Measurements from ENCODE around the gene CHST7.

Gene CHST7

DNA sequence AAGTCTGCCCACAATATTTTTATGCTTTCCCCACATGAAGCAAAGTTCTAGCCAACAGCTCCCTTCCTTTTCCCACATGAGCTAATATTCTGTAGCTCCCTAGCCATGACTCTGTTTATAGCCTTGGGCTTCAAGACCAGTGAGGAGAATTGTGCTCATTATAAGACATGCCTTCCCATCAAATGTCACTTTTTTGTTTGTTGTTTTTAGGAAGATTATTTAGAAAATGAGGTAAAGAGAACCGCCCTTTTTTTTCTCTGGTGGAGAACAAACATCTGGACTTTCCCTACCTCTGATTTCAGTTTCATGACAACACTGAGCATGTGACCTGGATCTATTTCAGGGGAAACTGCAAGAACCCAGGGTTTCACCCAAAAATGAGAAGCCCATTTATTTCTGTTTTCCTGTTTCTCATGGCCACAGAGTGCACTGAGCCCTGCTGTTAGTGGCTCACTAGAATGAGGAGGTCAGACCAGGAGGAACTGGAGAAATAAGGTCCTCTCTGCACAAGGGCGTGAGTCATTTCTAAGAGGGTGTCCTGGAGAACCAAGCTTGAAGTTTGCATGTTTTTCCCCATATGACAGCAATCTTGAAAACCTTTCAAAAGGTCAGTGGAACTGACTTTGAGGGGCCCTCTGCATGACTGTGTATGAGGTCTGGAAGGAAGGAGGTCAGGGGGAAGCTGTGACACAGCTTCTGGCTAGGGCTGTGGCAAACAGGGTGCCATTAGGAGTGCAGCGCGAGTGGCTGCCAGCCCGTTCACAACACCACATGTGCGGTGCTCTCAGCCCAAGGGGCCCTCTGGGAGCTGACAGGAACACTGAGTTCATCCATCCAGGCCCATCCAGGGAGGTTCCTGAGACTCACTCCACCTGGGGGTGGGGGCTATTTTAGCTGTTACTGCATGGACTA lies 55.2 kb downstream of the CHST7 start:
- TF ChIP-seq, protein P1, sequence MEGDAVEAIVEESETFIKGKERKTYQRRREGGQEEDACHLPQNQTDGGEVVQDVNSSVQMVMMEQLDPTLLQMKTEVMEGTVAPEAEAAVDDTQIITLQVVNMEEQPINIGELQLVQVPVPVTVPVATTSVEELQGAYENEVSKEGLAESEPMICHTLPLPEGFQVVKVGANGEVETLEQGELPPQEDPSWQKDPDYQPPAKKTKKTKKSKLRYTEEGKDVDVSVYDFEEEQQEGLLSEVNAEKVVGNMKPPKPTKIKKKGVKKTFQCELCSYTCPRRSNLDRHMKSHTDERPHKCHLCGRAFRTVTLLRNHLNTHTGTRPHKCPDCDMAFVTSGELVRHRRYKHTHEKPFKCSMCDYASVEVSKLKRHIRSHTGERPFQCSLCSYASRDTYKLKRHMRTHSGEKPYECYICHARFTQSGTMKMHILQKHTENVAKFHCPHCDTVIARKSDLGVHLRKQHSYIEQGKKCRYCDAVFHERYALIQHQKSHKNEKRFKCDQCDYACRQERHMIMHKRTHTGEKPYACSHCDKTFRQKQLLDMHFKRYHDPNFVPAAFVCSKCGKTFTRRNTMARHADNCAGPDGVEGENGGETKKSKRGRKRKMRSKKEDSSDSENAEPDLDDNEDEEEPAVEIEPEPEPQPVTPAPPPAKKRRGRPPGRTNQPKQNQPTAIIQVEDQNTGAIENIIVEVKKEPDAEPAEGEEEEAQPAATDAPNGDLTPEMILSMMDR (IDR thresholded peaks at IDR 0.05; ENCODE audit: control insufficient read depth, extremely low read depth, insufficient read depth), result no peak
- H3K4me3 ChIP-seq (ENCODE audit: low read depth, low read length), result no peak overlapping the region
- no peak for DNase-seq (ENCODE audit: low read depth)

DNA sequence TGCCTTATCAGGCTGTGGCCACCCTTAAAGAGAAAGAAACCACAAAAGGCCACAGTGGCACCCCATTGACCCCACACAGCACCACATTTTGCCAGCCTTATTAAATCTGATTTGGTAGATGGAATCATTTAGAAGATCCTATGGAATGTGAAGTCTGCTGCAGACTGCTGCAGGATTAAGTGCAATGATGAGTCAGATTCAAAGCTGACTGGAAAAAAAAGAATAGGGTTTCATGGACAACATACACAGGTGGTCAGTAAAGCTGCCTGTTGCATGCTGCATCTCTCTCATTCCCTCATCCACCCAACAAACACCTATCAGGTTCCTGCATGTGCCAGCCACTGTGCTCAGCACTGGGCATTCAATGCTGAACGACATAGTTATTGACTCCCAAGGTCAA lies 56.6 kb downstream of the CHST7 start:
- TF ChIP-seq, protein P1 (IDR thresholded peaks at IDR 0.05; ENCODE audit: control insufficient read depth, extremely low read depth, insufficient read depth), result no peak
- no peak overlapping the region for H3K4me3 ChIP-seq (ENCODE audit: low read depth, low read length)

DNA sequence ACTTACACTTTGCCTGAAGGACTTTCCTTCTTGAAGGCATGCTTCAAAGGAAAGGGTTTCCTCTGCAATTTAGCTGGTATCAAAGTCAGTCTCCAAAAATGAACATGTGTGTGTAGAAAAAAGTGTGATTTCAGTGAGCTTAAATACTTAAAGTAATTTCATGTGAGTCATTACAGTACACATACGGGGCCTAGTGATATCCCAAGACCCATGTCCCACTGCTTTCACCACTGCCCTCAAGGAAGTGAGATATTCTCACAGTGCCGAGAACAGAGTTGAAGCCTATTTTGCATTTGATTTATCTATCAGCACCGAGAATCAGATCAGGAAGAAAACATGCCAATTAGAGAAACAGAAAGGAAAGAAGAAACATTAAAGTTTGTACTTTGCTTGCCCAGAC lies 61.0 kb downstream of the CHST7 start:
- H3K4me3 ChIP-seq (ENCODE audit: low read depth, low read length), result no peak overlapping the region
- TF ChIP-seq, protein P1 (IDR thresholded peaks at IDR 0.05; ENCODE audit: control insufficient read depth, extremely low read depth, insufficient read depth), result no peak
- DNase-seq (ENCODE audit: low read depth), result no peak

More for the DNA sequence above, 56.6 kb downstream of the CHST7 start:
- no peak for DNase-seq (ENCODE audit: low read depth)

DNA sequence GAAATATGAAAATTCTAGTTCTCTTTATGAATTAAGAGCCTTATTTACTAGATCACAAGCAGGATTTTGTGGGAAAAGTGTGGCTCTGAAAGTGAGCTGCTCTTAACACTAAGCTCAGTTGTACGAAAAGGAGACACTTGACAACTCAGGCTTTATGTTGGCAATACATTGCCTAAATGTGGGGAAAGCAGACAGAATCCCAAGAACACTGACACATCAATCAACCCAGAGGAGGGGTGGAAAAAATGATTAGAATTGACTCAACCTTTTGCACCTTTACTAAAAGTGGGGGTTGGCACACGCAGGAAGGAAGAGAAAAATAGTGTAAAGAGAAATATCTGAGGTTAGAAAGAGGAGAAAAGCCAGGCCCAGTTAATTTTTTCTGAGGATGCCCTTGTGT lies 61.6 kb downstream of the CHST7 start:
- DNase-seq (ENCODE audit: low read depth), result no peak
- H3K4me3 ChIP-seq (ENCODE audit: low read depth, low read length), result no peak overlapping the region
- TF ChIP-seq, protein P1 (IDR thresholded peaks at IDR 0.05; ENCODE audit: control insufficient read depth, extremely low read depth, insufficient read depth), result no peak

DNA sequence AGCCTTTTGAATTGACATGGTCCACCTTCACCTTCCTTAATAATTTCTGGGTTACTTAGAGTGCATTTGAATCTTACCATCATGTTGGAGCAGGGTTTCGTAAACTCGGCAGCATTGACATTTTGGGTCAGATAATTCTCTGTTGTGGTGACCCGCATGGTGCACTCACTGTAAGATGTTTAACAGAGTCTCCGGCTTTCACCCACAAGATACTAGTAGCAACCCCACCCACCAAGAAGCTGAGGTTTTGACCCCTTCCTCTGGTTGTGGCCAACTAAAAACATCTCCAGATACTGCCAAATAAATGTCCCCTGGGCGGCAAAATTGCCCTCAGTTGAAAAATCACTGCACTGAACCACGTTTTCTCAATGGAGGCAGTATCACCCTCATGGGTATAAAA lies 62.7 kb downstream of the CHST7 start:
- TF ChIP-seq, protein P1 (IDR thresholded peaks at IDR 0.05; ENCODE audit: control insufficient read depth, extremely low read depth, insufficient read depth), result no peak
- no peak for DNase-seq (ENCODE audit: low read depth)
- H3K4me3 ChIP-seq (ENCODE audit: low read depth, low read length), result no peak overlapping the region

DNA sequence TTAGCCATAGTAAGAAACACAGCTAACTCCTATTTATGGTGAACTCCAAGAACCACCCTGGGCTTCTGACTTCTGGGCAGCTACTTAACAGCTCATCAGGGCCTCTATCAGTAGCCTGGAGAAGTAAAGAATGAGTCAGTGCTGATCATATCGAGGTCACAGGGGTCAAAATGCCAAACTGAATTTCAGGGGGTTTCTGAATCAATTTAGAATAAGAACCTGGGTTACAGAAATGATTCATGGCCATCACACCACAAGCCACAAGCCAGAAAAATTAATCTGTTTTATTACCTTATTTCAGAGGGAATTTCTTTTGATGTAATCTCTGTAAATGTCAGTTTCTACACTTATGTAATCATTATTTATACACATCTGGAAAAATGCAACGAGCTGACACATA lies 64.4 kb downstream of the CHST7 start:
- TF ChIP-seq, protein P1 (IDR thresholded peaks at IDR 0.05; ENCODE audit: control insufficient read depth, extremely low read depth, insufficient read depth), result no peak
- no peak overlapping the region for H3K4me3 ChIP-seq (ENCODE audit: low read depth, low read length)
- no peak for DNase-seq (ENCODE audit: low read depth)
